GM19324 (cell line): ENCODE measurements around the gene UBAC1.
"Not testable (repeated sequence)": the region's sequence is repeated elsewhere in the genome, so short reads cannot be mapped to it uniquely, and the experiment has no call there.

Source experiments
- ATAC-seq: cut with Tn5 transposase; IDR thresholded peaks from one replicate; pipeline ENCODE4 v1.9.1; 2021; ENCODE audit warnings: mild to moderate bottlenecking, moderate library complexity; ENCODE audit not compliant: unreplicated experiment, low FRiP score

UBAC1 gene

GRCh38 chr9:135905380-135906258, 55.6 kb downstream of the UBAC1 start:
- ATAC-seq: no peak

DNA sequence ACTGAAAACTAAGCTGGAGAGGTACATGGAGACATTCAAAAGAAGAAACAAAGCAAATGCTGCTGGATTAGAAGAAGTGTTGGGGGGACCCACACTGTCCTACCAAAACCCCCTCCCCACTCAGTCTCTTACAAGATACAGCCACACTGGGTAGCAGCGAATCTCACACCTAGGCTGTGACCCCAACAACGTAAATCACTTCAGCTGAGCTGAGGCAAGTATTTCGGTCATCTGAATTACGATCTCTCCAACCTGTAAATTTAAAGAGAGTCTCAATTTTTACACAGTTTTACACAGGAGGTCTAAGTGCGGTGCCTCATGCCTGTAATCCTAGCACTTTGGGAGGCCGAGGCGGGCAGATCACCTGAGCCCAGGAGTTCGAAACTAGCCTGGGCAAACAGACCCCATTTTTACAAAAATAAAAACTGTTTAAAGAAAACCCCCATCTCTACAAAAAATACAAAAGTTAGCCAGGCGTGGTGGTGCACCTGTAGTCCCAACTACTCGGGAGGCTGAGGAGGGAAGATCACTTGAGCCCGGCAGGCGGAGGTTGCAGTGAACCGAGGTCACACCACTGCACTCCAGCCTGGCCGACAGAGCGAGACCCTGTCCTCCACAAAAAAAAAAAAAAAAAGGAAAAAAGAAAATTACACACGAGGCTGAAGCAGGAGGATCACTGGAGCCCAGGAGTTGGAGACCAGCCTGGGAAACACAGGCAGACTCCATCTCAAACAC, 57.2 kb downstream of the UBAC1 start:
- ATAC-seq: no peak

DNA sequence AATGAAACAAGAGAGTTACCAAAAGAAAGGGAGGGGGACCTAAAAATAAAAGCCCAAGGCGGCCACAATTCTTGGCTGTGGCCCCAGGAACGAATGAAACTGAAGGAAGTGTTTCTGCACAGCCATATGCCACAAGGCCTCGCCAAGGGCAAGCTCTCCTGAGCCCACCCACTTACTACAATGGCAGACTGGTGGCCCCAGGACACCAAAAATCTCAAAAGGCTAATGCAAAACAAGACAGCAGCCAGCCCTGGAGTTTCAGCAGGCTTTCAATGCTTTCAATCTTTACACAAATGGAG, 57.9 kb downstream of the UBAC1 start:
- no peak for ATAC-seq

DNA sequence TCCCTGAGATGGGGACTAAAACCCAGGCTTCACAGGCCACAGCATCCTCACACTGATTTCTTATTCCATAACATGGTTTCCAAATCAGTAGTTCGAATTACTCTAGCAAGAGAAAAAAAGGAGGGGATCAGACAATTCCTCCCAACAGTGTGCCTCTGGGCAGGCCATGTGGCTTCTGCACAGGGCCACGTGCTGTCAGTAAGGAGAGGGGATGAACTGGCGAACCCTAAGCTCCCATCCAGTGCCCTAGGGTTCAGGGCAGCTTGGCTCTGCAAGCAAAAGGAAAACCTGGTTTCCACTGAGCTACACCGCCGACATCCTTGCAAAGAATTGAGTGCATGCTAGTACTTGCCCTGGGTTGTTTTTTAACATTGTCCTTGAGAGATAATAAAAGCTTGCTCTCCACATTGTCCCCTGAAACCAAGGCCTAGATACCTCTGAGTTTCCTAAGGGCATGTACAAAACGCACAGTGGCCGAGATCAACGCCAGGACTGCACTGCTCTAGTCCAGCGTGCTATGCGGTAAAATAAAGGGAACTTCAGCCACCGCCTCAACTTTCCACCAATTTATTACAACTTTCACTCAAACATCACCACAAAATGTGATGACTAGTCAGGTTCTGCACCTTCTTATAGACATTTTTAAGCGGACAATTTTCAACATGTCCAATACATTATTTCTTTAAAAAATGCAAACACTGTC, 58.4 kb downstream of the UBAC1 start:
- ATAC-seq: no peak

DNA sequence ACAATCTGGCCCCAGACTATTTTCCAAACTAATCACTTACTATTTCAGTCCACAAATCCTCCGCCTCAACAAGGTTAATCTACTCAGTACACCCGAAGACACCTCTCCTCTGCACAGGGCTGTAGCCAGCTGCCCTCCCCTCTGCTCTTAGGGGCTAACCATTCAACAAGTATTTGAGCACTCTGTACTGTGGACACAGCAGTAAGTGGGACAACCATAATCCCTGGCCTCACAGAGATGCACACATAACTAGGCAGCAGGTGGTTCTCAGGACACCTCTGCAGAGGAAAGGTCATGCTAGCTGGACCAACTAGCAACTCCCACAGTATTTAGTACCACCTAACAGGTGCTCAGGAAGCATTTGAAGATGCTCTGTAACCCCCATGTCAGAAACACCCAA, 59.3 kb downstream of the UBAC1 start:
- ATAC-seq: no peak

- no peak for ATAC-seq
Observed at GRCh38 chr9:135901031-135901758, 60.0 kb downstream of the UBAC1 start.

- ATAC-seq: no peak
Observed at GRCh38 chr9:135898634-135899407, 62.4 kb downstream of the UBAC1 start.

GRCh38 chr9:135896626-135897025, 64.5 kb downstream of the UBAC1 start:
- no peak for ATAC-seq

GRCh38 chr9:135896205-135896604, 65.0 kb downstream of the UBAC1 start:
- no peak for ATAC-seq

DNA sequence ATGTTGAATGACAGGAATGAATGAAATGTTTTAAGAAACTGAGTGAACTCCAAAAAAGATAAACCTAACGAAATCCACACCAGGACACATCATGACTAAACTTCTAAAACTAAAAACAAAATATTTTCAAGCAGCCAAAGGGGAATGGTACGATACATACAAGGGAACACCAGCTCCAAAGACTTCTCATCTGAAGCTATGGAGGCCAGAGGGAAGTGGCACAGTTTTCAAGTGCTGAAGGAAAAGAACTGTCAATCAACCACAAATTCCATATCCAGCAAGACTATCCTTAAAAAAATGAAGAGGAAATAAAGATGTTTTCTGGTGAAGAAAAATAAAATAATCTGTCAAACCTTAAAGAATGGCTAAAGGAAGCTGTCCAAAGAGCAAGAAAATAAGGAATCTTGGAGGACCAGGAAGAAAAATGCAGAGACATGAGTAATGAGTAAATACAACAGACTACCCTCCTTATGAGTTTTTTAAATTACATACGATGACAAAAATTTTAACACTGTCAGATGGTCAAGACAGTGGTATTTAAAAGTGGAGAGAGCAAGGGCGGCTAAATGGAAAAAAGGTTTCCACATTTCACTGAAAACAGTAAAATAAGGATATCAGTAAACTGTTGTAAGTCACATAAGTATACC, 65.8 kb downstream of the UBAC1 start:
- no peak for ATAC-seq

- no peak for ATAC-seq
Observed at GRCh38 chr9:135893104-135893503, 68.1 kb downstream of the UBAC1 start.

DNA sequence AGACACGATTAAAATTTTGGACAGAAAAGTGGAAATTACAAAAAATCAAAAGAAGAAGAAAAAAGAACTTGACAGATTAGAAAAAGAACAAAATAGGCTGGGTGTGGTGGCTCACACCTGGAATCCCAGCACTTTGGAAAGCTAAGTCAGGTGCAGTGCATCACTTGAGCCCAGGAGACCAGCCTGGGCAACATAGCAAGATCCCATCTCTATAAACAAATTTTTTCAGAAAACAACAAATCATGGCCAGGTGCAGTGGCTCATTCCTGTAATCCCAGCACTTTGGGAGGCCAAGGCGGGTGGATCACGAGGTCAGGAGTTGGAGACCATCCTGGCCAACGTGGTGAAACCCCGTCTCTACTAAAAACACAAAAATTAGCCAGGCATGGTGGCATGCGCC, 68.8 kb downstream of the UBAC1 start:
- not testable (repeated sequence) for ATAC-seq

GRCh38 chr9:135891027-135891631, 70.0 kb downstream of the UBAC1 start:
- ATAC-seq: no peak

DNA sequence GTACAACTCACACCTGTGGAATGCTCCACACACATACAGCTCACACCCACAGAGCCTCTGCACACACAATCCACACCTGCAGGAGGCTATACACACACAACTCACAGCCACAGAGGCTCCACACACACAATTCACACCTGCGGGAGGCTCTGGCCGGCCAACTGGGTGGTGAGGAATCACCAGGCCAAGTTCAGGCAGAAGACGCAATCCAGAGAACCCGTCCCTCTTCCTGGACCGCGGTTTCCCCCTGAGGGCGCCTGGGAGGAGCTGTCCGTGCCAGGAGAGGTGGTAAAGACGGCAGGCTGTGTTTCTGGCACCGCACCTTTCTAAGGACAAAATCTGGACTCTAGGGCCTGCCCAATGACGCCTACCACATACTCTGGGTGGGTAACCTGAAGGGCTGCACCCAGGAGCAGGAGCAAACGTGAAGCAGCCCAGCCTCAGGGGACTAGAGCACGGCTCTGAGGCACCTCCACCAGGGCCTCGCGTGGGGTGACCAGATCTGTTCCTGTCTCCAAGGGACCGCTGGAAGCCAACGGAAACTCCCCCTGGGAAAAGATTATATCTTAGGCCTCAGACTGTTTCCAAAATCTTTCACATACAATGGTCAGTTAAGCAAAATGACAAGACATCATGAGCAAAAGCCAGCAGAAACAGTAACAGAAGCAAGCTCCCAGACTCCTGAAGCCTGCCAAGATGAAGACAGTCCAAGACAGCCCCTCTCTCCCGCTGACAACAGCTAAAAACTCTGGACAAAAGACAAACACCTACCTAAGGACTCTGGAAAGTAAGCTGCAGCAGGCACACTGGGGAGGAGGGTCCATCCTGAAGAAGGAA, 70.8 kb downstream of the UBAC1 start:
- ATAC-seq: no peak

DNA sequence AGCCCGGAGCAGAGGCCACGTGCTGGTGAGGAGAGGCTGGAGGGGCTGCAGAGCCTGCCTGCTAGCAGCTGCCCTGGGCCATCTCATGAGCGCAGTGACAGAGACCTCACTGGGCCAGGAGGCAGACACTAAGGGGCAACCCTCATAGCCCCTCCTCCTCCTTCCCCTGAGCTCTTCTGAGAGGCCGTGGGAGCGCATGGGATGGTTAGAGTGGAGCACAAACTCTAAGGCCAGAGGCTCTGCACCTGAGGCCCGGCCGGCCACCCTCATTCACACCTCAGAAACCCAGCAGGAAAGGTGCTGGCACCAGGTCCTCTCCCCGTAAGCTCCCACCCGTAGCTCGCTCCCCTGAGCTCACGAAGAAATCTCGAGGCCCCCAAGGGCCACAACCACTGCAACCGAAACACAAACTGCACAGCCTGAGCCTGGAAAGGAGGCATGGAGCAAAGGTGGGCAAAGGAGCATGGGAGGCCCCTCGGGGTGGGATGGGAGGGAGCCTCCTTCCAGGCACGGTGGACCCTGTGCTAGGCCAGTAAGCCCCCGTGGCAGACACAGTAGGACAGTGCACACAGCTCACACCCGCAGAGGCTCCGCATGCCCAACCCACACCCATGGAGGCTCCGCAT, 71.5 kb downstream of the UBAC1 start:
- ATAC-seq: no peak

DNA sequence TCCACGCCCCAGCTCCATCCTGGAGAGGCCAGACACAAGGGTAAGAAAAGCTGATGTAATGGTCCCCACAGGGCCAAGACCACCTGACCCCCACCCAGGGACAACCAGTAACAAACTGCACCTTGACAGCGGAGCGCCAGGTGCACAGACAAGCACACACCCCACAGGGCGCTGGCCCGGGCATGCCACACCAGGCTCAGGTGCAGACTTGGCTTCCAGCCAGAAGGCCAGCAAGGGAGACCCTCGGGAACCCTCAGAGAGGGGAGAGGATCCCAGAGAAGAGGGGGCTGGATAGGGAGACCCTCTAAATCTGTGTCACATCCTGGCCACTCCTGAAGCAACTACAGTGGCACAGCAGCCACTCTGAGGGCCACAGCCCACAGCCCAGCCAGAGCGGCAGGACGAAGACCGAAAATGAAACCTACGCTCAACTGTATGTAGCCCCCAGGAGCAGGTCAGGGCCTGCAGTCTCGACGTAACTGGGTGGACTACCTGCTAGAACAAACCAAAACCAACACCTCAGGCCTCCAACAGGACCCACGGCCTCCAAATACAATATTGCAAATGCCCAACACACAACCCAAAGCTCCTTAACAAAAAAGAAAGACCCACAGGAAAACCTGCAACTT, 72.3 kb downstream of the UBAC1 start:
- no peak for ATAC-seq

DNA sequence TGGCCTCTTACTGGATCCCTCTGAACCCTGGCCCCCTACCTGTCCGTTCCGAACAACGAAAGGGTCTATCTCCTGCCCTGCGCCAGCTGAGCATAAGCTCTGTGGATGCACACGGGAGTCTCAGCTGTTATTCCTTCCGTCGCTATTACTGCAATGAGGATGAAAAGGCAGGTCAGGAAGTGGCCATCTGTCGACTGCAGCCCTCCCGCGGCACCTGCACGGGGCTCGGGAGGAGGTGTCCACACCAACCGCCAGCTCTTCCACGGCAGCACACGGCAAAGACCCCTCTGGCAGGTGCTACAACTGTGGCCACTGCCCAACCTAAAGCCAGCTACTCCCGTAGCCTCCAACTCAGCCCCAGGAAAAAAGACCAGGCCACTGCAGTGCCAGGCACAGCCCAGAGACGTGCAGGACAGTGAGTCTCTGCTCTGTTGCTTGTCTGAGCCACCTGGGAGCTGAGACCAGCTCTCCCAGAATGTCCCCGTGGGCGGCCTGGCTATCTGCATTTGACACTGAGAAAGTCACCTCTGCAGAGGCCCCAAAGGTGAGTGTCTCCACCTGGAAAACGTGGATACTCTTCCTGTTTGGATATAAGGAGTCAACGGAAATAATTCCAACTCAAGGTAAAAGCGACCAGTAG, 72.9 kb downstream of the UBAC1 start:
- ATAC-seq: no peak
